Tibial artery (tissue), 4 donors: ENCODE results near the gene SLC9A8.
A peak's percentile ranks its signal among the peaks of the same experiment; 100 is the strongest.

Experiments used
- DNase-seq, 2 donors: peaks; one replicate each; pipeline ENCODE4 v3.0.0-alpha.2; 2019
- H3K27ac ChIP-seq, 2 donors: fragments of 200-600 bp; sonication (generic) in 1 of 2; 1 replicate in 1 of 2; 2 replicates in 1 of 2; pipeline ENCODE4 v1.5.1; 2018 to 2019; ENCODE audit warnings: mild to moderate bottlenecking in 1 of 2
- H3K27me3 ChIP-seq, 2 donors: fragments of 200-600 bp; sonication (generic) in 1 of 2; one replicate each; pipeline versions ENCODE4 v1.5.1 to v1.6.0; 2016 to 2019
- H3K36me3 ChIP-seq, 3 donors: fragments of 200-600 bp; sonication (generic) in 2 of 3; one replicate each; pipeline ENCODE4 v1.5.1; 2016 to 2019; ENCODE audit warnings: mild to moderate bottlenecking in 2 of 3
- H3K4me1 ChIP-seq, 4 donors: fragments of 200-600 bp; sonication (generic) in 2 of 4; 1 replicate in 3 of 4; 2 replicates in 1 of 4; pipeline ENCODE4 v1.5.1; 2016 to 2019
- H3K4me3 ChIP-seq, 2 donors: fragments of 200-600 bp; sonication (generic) in 1 of 2; 1 replicate in 1 of 2; 2 replicates in 1 of 2; pipeline ENCODE4 v1.5.1; 2018 to 2019; ENCODE audit warnings: mild to moderate bottlenecking in 2 of 2
- H3K9me3 ChIP-seq, 3 donors: fragments of 200-600 bp; sonication (generic) in 1 of 3; one replicate each; pipeline ENCODE4 v1.5.1; 2016 to 2019
- intact Hi-C: fragments of 100-400 bp; cut with DNase I; formaldehyde crosslinking; loops from one replicate; pipeline ENCODE4 v1.15.0; 2023; ENCODE audit warnings: low total_unique reads
- TF ChIP-seq, protein P1 (sequence below), 2 experiments: fragments of 200-600 bp in 1 of 2; fragments of 450-650 bp in 1 of 2; IDR thresholded peaks; one replicate each; pipeline ENCODE4 v1.5.1; 2017 to 2019; ENCODE audit warnings: antibody characterized with exemption in 2 of 2, mild to moderate bottlenecking in 1 of 2, moderate library complexity in 1 of 2

The SLC9A8 gene

GRCh38 chr20:49785852-49786175 is 26.8 kb upstream of the SLC9A8 start:
- Histone ChIP-seq H3K27ac (no peak overlapping the region), H3K9me3 (no peaks in the 10 kb centered on the region), H3K36me3 (no peaks in the 10 kb centered on the region), H3K4me3 (no peak overlapping the region), H3K4me1 (no peaks in the 10 kb centered on the region), H3K27me3 (no peaks in the 10 kb centered on the region)
- DNase-seq = no peak
- intact Hi-C loops = no loop called here
- TF ChIP-seq, protein P1, sequence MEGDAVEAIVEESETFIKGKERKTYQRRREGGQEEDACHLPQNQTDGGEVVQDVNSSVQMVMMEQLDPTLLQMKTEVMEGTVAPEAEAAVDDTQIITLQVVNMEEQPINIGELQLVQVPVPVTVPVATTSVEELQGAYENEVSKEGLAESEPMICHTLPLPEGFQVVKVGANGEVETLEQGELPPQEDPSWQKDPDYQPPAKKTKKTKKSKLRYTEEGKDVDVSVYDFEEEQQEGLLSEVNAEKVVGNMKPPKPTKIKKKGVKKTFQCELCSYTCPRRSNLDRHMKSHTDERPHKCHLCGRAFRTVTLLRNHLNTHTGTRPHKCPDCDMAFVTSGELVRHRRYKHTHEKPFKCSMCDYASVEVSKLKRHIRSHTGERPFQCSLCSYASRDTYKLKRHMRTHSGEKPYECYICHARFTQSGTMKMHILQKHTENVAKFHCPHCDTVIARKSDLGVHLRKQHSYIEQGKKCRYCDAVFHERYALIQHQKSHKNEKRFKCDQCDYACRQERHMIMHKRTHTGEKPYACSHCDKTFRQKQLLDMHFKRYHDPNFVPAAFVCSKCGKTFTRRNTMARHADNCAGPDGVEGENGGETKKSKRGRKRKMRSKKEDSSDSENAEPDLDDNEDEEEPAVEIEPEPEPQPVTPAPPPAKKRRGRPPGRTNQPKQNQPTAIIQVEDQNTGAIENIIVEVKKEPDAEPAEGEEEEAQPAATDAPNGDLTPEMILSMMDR (IDR thresholded peaks at IDR 0.05) = no peak

GRCh38 chr20:49786196-49786595 is 26.4 kb upstream of the SLC9A8 start:
- H3K9me3 ChIP-seq = no peaks in the 10 kb centered on the region
- H3K4me3 ChIP-seq = no peak overlapping the region
- no peaks in the 10 kb centered on the region for H3K36me3 ChIP-seq
- TF ChIP-seq, protein P1 (IDR thresholded peaks at IDR 0.05) = no peak
- H3K4me1 ChIP-seq = no peaks in the 10 kb centered on the region
- no peaks in the 10 kb centered on the region for H3K27me3 ChIP-seq
- no peak for DNase-seq
- H3K27ac ChIP-seq = no peak overlapping the region
- intact Hi-C loops = no loop called here

DNA sequence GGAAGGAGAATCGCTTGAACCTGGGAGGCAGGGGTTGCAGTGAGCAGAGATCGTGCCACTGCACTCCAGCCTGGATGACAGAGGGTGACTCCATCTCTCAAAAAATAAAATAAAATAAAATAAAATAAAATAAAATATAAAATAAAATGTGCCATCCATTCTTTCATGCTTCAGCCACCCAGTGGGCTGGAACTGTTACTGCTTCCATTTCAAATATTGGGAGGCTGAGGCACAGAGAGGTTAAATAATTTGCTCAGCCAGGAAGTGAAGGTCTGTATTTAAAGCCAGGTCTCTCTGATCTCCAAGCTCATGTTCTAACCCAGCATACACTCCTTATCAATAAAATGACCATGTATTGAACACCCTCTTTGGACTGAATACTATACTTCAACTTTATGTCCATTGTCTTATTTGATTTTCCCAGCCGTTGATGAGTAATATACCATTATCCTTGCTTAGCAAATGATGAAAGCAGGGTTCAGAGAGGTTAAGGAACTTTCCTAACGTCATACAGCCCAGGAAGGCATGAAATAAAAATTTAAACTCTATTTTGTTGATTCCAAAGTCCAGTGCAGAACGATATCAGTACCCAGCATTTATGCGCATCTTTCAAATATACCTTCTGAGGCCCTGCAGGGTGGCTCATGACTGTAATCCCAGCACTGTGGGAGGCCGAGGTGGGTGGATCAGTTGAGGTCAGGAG is 25.8 kb upstream of the SLC9A8 start:
- DNase-seq = no peak
- intact Hi-C loops = no loop called here
- Histone ChIP-seq H3K27me3 (no peaks in the 10 kb centered on the region), H3K36me3 (no peaks in the 10 kb centered on the region), H3K9me3 (no peaks in the 10 kb centered on the region), H3K4me3 (no peak overlapping the region), H3K4me1 (no peaks in the 10 kb centered on the region), H3K27ac (no peak overlapping the region)
- TF ChIP-seq, protein P1 (IDR thresholded peaks at IDR 0.05) = peak in 1 of 2 experiments; percentile 12

GRCh38 chr20:49787371-49788357 is 25.0 kb upstream of the SLC9A8 start:
- H3K4me1 ChIP-seq = no peaks in the 10 kb centered on the region
- DNase-seq = no peak
- intact Hi-C loops = no loop called here
- H3K27ac ChIP-seq = no peak overlapping the region
- no peaks in the 10 kb centered on the region for H3K36me3 ChIP-seq
- no peaks in the 10 kb centered on the region for H3K9me3 ChIP-seq
- TF ChIP-seq, protein P1 (IDR thresholded peaks at IDR 0.05) = no peak
- H3K27me3 ChIP-seq = no peaks in the 10 kb centered on the region
- H3K4me3 ChIP-seq = no peak overlapping the region

DNA sequence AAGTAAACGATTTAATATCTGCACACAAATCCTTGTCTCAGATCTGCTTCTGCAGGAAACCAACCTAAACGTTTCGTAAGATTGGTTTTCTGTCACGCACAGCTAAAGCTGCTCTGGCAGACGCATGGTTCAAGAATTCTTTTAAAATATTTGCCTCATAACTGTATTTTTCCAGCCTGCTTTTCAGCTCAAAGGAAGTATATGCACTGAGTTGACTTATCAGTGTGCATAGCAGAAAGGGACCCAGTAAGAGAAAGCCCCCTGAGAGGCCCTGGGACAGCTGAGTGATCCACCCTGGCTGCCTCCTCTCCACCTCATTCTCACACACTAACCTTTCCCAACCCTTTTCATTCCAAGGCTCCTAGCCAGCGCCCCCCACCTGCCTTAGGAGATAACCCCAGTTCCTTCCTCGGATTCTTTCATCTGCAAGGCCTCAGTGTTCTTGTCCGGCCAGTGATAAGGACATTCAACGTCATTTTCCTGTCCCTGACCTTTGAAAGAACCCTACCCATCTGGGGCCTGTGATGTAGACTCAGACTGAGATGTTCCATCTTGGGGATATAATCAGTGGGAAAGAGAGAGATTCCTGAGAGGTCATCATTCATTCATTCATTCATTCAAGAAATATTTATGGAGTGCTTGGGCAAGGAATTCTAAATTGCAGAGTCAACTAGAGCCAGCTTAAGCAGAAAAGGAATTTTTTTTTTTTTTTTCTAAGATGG is 22.4 kb upstream of the SLC9A8 start:
- H3K36me3 ChIP-seq = no peaks in the 10 kb centered on the region
- no peaks in the 10 kb centered on the region for H3K4me1 ChIP-seq
- intact Hi-C loops = no loop called here
- H3K4me3 ChIP-seq = no peak overlapping the region
- H3K27ac ChIP-seq = no peak overlapping the region
- TF ChIP-seq, protein P1 (IDR thresholded peaks at IDR 0.05) = no peak
- H3K27me3 ChIP-seq = no peaks in the 10 kb centered on the region
- peak in 1 of 2 donors; percentile 69 for DNase-seq
- H3K9me3 ChIP-seq = no peaks in the 10 kb centered on the region
